ENCODE data around the gene NF2. TPM values are rescaled to one million over a fixed set of nuclear protein-coding genes. Genes with fewer than 3 reads are reported as not detected.

The NF2 gene
- polyA plus RNA-seq, 1 donor, result 18.0 TPM

GRCh38 chr22:29719899-29720645 lies 116.6 kb downstream of the NF2 start, which contains the start of gene CABP7:
TSS of gene CABP7 (plus strand) at chr22:29720003. CDS start at chr22:29720425, 422 bp downstream.
- DNase-seq (ENCODE audit: low read depth), result no peak

GRCh38 chr22:29720811-29721323 lies 117.4 kb downstream of the NF2 start:
- DNase-seq (ENCODE audit: low read depth), result no peak

- no peak for DNase-seq (ENCODE audit: low read depth)
These were observed 118.7 kb downstream of the NF2 start for GRCh38 chr22:29722151-29722550.

GRCh38 chr22:29722587-29722986 lies 119.2 kb downstream of the NF2 start:
- DNase-seq (ENCODE audit: low read depth), result no peak

GRCh38 chr22:29723766-29724165 lies 120.3 kb downstream of the NF2 start:
- no peak for DNase-seq (ENCODE audit: low read depth)

- DNase-seq (ENCODE audit: low read depth), result no peak
These were observed 121.4 kb downstream of the NF2 start for GRCh38 chr22:29724843-29725242.

- DNase-seq (ENCODE audit: low read depth), result no peak
These were observed 122.7 kb downstream of the NF2 start for GRCh38 chr22:29726106-29726505.

- no peak for DNase-seq (ENCODE audit: low read depth)
These were observed 123.2 kb downstream of the NF2 start for GRCh38 chr22:29726512-29727130.

GRCh38 chr22:29727131-29727523 lies 123.7 kb downstream of the NF2 start:
- DNase-seq (ENCODE audit: low read depth), result no peak

GRCh38 chr22:29729161-29729560 lies 125.7 kb downstream of the NF2 start:
- no peak for DNase-seq (ENCODE audit: low read depth)

GRCh38 chr22:29731058-29731850 lies 127.8 kb downstream of the NF2 start:
- DNase-seq (ENCODE audit: low read depth), result no peak

GRCh38 chr22:29732883-29733282 lies 129.4 kb downstream of the NF2 start:
- no peak for DNase-seq (ENCODE audit: low read depth)

- DNase-seq (ENCODE audit: low read depth), result no peak
These were observed 130.1 kb downstream of the NF2 start for GRCh38 chr22:29733362-29734201.

GRCh38 chr22:29734406-29734805 lies 131.0 kb downstream of the NF2 start:
- no peak for DNase-seq (ENCODE audit: low read depth)

GRCh38 chr22:29734838-29735237 lies 131.4 kb downstream of the NF2 start:
- no peak for DNase-seq (ENCODE audit: low read depth)

GRCh38 chr22:29735416-29735815 lies 132.0 kb downstream of the NF2 start:
- DNase-seq (ENCODE audit: low read depth), result no peak

- no peak for DNase-seq (ENCODE audit: low read depth)
These were observed 134.1 kb downstream of the NF2 start for GRCh38 chr22:29737251-29738117.

- no peak for DNase-seq (ENCODE audit: low read depth)
These were observed 134.8 kb downstream of the NF2 start for GRCh38 chr22:29738118-29738815.

- no peak for DNase-seq (ENCODE audit: low read depth)
These were observed 136.0 kb downstream of the NF2 start for GRCh38 chr22:29739346-29739875.

- DNase-seq (ENCODE audit: low read depth), result no peak
These were observed 136.8 kb downstream of the NF2 start for GRCh38 chr22:29740216-29740615.
